Coronary artery (tissue), 2 donors: ENCODE measurements around the gene ARHGAP10.

Experiments used
- DNase-seq: peaks from one replicate; pipeline ENCODE4 v3.0.0-alpha.2; 2017; ENCODE audit warnings: low spot score
- H3K27ac ChIP-seq, 2 donors: fragments of 200-600 bp; sonication (generic); one replicate each; pipeline ENCODE4 v1.5.1; 2016 to 2019
- H3K4me3 ChIP-seq: fragments of 200-600 bp; sonication (generic); 2 replicates; pipeline ENCODE4 v1.5.1; 2016; ENCODE audit warnings: mild to moderate bottlenecking, moderate library complexity
- TF ChIP-seq, protein P1 (sequence below): fragments of 200-600 bp; sonication (generic); IDR thresholded peaks from one replicate; pipeline ENCODE4 v1.5.1; 2019; ENCODE audit warnings: antibody characterized with exemption

Gene ARHGAP10

DNA sequence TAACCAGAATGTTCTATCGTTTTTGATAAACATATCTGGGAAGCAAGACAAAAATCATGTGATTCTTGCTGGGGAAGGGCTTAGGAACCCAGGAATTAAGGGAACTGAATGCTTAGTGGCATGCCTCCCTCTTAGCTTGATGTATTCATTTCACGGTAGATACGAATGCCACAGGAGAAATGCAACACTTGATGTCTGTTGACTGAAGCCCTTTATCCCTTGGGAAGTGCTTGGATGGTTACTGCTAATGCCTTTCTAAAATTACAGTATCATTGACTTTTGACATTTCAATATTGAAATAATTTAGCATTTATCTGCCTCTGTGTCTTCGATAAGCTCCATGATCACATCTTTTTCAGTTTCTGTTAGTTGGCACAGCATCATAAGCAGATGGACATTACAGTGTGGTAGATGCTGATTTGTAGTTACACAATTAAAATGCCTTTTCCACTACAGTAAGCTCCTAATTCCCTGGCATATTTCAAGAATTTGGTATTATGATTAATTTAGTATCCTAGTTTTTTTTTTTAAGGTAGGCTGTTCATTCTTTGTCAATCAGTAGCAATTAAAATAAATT is 226.7 kb downstream of the ARHGAP10 start:
- Histone ChIP-seq H3K27ac (peak overlapping the region in 1 of 2 donors; percentile 27), H3K4me3 (no peak overlapping the region)
- no peak for DNase-seq
- TF ChIP-seq, protein P1, sequence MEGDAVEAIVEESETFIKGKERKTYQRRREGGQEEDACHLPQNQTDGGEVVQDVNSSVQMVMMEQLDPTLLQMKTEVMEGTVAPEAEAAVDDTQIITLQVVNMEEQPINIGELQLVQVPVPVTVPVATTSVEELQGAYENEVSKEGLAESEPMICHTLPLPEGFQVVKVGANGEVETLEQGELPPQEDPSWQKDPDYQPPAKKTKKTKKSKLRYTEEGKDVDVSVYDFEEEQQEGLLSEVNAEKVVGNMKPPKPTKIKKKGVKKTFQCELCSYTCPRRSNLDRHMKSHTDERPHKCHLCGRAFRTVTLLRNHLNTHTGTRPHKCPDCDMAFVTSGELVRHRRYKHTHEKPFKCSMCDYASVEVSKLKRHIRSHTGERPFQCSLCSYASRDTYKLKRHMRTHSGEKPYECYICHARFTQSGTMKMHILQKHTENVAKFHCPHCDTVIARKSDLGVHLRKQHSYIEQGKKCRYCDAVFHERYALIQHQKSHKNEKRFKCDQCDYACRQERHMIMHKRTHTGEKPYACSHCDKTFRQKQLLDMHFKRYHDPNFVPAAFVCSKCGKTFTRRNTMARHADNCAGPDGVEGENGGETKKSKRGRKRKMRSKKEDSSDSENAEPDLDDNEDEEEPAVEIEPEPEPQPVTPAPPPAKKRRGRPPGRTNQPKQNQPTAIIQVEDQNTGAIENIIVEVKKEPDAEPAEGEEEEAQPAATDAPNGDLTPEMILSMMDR = no peak

DNA sequence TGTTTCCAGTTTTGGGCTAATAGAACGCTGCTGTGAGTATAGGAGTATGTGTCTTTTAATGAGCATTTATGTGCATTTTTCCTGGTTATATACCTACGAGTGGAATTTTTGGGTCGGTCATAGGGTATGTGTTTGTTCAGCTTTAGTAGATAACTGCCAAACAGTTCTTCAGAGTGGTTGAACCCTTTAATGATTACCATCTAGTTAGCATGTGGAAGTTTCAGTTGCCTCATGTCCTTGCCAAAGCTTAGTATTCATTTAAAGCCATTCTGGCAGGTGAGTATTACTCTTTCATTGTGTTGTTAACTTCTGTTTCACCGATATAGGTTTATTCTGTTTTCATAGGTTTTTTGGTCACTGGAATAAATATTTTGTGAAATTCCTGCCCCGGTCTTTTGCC is 229.1 kb downstream of the ARHGAP10 start:
- H3K27ac ChIP-seq = no peak overlapping the region
- DNase-seq = no peak
- TF ChIP-seq, protein P1 = no peak
- no peak overlapping the region for H3K4me3 ChIP-seq

DNA sequence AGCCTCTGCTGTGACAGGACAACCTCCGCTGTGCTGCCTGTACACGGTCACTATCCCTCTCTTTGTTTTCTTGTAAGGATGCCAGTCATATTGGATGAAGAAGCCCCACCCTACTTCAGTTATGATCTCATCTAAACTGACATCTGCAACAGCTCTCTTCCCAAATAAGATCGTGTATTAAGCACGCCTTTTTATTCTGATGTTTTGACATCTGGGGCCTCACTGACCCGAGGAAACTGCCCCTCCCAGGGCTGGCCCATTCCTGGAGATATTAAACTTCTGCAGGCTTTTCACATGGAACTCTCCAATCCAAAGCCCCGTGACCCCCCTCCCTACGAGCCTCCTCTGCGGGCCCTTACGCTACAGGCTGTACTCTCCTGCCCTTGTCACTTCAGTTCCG is 232.0 kb downstream of the ARHGAP10 start:
- TF ChIP-seq, protein P1 = no peak
- no peak overlapping the region for H3K27ac ChIP-seq
- no peak overlapping the region for H3K4me3 ChIP-seq
- DNase-seq = no peak

DNA sequence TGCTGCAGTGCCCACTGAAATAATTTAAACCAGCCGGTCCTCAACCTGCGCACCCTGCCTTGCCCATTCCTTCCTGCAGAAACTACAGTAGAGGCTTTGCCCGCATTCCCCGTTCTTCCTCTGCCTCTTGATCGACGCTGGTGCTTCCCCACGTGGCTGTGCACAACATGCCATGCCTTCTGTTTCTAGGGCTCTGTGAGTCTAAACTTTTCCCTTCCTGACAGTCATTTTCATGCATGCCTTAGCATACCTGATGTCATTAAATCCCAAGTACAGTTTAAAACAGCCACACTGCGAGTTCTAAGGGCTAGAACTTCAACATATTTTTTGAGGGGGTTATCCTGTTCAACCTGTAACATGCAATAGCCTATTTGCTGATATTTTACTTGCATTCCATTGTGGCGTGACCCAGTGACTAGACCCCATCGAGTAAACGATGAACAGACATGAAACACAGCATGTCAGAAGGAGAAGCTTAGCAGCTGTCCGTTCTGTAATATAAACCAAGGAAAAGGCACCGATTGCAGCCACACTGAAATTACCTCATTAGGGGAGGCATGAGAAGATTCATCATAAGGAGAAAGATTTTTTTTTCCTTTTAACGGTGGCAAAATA is 232.5 kb downstream of the ARHGAP10 start:
- TF ChIP-seq, protein P1 = no peak
- H3K27ac ChIP-seq = no peak overlapping the region
- no peak for DNase-seq
- no peak overlapping the region for H3K4me3 ChIP-seq

GRCh38 chr4:147965056-147965455 is 233.2 kb downstream of the ARHGAP10 start:
- no peak for DNase-seq
- TF ChIP-seq, protein P1 = no peak
- Histone ChIP-seq H3K27ac (no peak overlapping the region), H3K4me3 (no peak overlapping the region)

DNA sequence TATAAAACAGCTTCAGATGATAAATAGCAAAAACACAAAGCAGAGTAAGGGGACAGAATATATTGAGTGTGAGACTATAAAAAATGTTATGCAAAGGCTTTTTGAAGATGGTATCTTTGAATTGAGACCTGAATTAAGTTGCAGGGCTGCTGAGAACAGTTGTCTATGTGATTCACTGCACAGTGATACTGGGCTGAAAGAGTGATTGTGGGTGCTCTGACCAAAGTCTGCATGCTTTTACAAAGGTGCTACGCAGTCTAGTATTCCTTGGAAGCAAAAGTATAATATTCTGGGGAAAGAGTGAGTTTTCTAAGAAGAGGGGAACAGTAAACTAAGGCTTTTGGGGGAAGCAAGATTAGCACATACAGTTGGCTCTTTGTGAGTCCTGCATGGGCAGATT is 234.0 kb downstream of the ARHGAP10 start:
- TF ChIP-seq, protein P1 = no peak
- H3K4me3 ChIP-seq = no peak overlapping the region
- no peak for DNase-seq
- H3K27ac ChIP-seq = no peak overlapping the region

- Histone ChIP-seq H3K27ac (no peak overlapping the region), H3K4me3 (no peak overlapping the region)
- DNase-seq = no peak
Observed at GRCh38 chr4:147968641-147969040, 236.8 kb downstream of the ARHGAP10 start.

More at GRCh38 chr4:147968641-147969040, 236.8 kb downstream of the ARHGAP10 start:
- TF ChIP-seq, protein P1 = no peak
